ENCODE results near the gene MINDY3.

Gene MINDY3

GRCh38 chr10:15822131-15822530, 38.2 kb downstream of the MINDY3 start:
- no peak for TF ChIP-seq CTCF (conservative IDR thresholded peaks at IDR 0.05; ENCODE audit: low read depth, low read length)
- no peak overlapping the region for H3K4me3 ChIP-seq (ENCODE audit: low read depth, low read length)

GRCh38 chr10:15821046-15821683, 39.1 kb downstream of the MINDY3 start:
- no peak overlapping the region for H3K4me3 ChIP-seq (ENCODE audit: low read depth, low read length)
- DNase-seq (ENCODE audit: low read depth) = peak; percentile 46
- no peak for TF ChIP-seq CTCF (conservative IDR thresholded peaks at IDR 0.05; ENCODE audit: low read depth, low read length)

More at GRCh38 chr10:15822131-15822530, 38.2 kb downstream of the MINDY3 start:
- no peak for DNase-seq (ENCODE audit: low read depth)

- TF ChIP-seq CTCF (conservative IDR thresholded peaks at IDR 0.05; ENCODE audit: low read depth, low read length) = no peak
- peak; percentile 43 for DNase-seq (ENCODE audit: low read depth)
- no peak overlapping the region for H3K4me3 ChIP-seq (ENCODE audit: low read depth, low read length)
Observed at GRCh38 chr10:15817409-15818046, 42.8 kb downstream of the MINDY3 start.

GRCh38 chr10:15815242-15815885, 44.9 kb downstream of the MINDY3 start:
- no peak for TF ChIP-seq CTCF (conservative IDR thresholded peaks at IDR 0.05; ENCODE audit: low read depth, low read length)
- H3K4me3 ChIP-seq (ENCODE audit: low read depth, low read length) = no peak overlapping the region
- DNase-seq (ENCODE audit: low read depth) = no peak

- no peak overlapping the region for H3K4me3 ChIP-seq (ENCODE audit: low read depth, low read length)
- TF ChIP-seq CTCF (conservative IDR thresholded peaks at IDR 0.05; ENCODE audit: low read depth, low read length) = no peak
- no peak for DNase-seq (ENCODE audit: low read depth)
Observed at GRCh38 chr10:15814565-15814964, 45.7 kb downstream of the MINDY3 start.

- DNase-seq (ENCODE audit: low read depth) = peak; percentile 70
- H3K4me3 ChIP-seq (ENCODE audit: low read depth, low read length) = no peak overlapping the region
- no peak for TF ChIP-seq CTCF (conservative IDR thresholded peaks at IDR 0.05; ENCODE audit: low read depth, low read length)
Observed at GRCh38 chr10:15813415-15813814, 46.9 kb downstream of the MINDY3 start.

Measured in choroid plexus epithelial cell (primary cell).